Measurements from ENCODE around the gene C6orf47.
"Not testable (repeated sequence)": the region's sequence is repeated elsewhere in the genome, so short reads cannot be mapped to it uniquely, and the experiment has no call there.

The C6orf47 gene, protein sequence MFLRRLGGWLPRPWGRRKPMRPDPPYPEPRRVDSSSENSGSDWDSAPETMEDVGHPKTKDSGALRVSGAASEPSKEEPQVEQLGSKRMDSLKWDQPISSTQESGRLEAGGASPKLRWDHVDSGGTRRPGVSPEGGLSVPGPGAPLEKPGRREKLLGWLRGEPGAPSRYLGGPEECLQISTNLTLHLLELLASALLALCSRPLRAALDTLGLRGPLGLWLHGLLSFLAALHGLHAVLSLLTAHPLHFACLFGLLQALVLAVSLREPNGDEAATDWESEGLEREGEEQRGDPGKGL

DNA sequence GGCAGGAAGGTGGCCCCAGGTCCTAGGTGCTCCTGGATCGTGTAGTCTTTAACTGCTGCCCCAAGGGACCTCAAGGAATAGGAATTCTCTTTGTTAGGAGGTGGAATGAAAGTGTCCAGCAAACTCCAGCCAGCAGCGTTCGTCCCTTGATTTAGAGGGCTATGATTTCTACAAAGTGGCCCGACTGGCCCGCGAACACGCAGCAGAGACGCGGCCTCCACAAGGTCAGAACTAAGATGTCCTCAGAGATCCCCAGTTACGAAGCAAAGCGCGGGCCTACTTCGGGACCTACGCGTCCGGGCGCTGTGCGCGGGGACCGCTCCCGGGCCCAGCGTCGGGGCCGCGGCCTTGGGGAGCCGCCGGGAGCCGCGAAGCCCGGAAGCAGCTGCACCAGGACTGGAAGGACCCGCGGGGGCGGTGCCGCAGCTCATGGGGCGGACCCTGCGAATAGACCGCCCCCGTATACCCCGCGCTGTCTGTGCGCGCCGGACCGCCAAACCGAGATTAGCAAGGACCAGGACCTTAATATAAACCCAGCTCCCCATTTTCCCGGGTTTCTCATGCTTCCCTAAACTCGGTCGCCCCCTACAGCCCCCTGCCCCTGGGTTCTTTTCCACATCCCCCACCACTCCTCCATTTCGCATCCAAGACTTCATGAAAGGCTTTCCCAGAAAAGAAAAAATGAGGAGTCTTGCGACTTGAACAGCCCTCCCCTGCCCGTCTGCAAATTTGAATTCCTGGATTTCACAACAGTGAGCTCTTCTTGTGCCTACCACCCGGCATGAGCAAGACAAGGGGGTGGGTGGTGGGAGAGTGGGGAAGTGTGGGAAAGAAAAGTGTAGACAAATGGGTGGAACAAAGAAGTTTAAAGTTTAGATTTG, at the start of gene C6orf47:
Gene C6orf47, minus strand, starts transcription at position 398 of the 881 bp plus-strand sequence. CDS start 831 bp downstream, outside the sequence.
- no peak for DNase-seq (ENCODE audit: low read depth)

DNA sequence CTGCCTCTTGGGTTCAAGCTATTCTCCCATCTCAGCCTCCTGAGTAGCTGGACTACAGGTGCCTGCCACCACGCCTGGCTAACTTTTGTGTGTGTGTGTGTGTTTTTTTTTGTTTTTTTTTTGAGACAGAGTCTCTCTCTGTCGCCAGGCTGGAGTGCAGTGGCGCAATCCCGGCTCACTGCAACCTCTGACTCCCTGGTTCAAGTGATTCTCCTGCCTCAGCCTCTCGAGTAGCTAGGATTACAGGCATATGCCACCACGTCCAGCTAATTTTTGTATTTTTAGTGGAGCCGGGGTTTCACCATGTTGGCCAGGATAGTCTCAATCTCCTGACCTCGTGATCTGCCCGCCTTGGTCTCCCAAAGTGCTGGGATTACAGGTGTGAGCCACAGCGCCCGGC, 48.6 kb upstream of the C6orf47 start:
- DNase-seq (ENCODE audit: low read depth) = not testable (repeated sequence)

DNA sequence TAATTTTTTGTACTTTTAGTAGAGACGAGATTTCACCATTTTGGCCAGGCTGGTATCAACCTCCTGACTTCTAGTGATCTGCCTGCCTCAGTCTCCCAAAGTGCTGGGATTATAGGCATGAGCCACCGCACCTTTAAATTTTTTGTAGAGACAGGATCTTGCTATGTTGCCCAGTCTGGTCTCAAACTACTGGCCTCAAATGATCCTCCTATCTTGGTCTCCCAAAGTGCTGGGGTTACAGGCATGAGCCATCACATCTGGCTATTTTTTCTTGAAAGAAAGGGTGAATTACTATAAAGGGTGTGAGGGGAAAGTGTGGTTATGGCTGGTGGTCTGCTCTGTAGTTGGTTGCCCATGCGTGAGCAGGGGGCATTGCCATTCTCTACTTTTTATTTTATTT, 47.6 kb upstream of the C6orf47 start:
- DNase-seq (ENCODE audit: low read depth) = no peak

DNA sequence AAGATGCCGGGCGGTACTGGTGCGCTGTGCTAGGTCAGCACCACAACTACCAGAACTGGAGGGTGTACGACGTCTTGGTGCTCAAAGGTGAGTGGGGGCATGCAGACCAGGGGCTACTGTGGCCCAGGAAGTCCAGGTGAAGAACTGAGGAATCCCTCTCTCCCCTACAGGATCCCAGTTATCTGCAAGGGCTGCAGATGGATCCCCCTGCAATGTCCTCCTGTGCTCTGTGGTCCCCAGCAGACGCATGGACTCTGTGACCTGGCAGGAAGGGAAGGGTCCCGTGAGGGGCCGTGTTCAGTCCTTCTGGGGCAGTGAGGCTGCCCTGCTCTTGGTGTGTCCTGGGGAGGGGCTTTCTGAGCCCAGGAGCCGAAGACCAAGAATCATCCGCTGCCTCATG, 47.1 kb upstream of the C6orf47 start:
- DNase-seq (ENCODE audit: low read depth) = no peak

DNA sequence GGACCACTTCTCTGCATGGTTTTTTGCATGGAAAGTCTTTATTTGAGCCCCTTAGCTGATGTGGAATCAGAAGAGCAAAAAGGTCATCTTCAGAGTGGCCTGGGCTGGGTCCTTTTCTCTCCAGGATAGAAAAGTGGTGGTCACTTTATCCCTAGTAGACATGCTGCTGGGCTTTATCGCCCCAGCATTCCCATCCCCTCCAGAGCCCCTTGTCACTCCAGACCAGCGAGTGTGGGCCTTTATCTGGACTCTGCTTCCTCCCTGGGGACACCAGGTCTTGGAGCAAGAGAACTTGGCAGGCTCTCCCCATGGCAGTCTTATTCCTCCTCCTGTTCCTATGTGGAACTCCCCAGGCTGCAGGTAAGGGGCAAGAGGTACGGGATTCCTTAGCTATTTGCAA, 46.0 kb upstream of the C6orf47 start, which contains the start of gene LY6G6F:
Gene LY6G6F, plus strand, starts transcription at position 268 of the 400 bp plus-strand sequence. Its CDS starts 41 bp downstream, at position 309.
- DNase-seq (ENCODE audit: low read depth) = no peak

DNA sequence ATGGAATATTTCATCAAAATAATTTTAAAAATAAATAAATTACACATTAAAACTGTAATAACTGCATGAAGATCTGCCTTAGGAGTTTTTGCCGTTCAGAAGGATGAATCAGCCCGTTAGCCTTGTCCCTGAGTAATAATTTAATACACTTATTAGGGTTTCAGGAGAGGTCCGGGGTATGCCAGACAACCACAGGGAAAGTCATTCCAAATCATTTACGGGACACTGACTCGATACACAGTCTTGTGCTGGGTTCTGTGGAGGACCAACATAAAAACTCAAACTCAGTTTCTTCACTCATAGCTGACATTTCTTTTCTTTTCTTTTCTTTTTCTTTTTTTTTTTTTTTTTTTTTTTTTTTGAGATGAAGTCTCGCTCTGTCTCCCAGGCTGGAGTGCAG, 45.4 kb upstream of the C6orf47 start:
- DNase-seq (ENCODE audit: low read depth) = no peak

DNA sequence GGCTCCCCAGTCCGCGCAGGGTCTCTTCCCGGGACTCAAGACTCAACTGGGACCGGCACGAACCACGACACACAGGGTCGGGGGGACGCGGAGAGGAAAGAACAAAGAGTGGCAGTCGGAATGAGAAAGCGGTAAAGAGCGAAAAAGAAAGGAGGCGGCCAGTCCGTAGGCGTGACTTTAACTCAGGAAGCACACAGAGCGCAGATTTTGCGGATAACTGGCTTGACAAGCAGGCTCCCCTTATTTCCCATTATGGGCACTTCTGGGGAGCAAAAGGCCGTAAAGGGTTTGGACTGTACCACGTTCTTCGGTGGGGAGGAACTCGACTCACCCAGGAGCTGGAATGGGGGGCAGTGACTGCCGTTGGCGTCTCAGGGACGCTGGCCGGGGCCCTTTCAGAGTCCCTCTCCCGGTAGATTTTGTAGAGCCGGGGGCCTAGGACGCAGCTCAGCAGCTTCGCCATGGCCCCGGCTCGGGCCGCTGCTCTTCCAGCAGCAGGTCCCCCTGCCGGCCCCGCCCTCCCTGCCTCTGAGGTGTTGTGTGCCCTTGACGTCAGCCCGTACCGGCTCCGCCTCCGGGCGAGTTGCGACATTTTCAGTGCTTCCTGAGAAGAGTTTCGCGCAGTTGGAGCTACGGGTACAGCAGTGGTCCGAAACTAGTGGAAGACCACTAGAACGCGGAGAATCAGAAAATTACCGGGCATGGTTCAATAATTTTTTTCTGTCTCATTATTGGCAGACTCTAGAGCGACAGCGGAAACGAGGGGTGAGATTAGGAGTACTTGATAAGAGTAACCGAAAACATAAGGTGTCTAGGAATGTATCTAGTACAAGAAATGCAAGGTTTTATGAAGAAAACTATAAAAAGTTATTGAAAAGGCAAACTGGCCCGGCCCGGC, 42.5 kb upstream of the C6orf47 start, which contains the start of gene ABHD16A:
Gene ABHD16A, minus strand, starts transcription at position 506 of the 898 bp plus-strand sequence. Its CDS starts 43 bp downstream, at position 463.
- DNase-seq (ENCODE audit: low read depth) = peak; percentile 87

DNA sequence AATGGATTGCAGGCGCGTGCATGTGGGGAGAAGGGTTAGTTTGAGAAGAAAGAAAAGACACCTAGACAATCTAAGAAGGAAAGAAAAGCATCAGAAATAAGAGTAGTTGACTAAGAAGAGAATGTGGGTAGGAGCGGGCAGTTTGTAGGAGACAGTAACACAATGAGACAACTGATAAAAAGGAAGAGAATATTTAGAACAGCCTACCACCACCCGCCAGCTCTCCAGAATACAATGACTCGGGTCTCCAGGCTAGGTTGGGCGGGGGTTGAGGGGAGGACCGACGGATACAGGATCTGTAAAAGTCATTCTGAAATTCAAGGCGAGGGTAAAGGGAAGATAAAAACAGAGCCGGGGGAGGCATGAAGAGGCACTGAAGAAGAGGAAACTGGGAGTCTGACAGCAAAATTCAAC, 41.8 kb upstream of the C6orf47 start:
- DNase-seq (ENCODE audit: low read depth) = no peak

DNA sequence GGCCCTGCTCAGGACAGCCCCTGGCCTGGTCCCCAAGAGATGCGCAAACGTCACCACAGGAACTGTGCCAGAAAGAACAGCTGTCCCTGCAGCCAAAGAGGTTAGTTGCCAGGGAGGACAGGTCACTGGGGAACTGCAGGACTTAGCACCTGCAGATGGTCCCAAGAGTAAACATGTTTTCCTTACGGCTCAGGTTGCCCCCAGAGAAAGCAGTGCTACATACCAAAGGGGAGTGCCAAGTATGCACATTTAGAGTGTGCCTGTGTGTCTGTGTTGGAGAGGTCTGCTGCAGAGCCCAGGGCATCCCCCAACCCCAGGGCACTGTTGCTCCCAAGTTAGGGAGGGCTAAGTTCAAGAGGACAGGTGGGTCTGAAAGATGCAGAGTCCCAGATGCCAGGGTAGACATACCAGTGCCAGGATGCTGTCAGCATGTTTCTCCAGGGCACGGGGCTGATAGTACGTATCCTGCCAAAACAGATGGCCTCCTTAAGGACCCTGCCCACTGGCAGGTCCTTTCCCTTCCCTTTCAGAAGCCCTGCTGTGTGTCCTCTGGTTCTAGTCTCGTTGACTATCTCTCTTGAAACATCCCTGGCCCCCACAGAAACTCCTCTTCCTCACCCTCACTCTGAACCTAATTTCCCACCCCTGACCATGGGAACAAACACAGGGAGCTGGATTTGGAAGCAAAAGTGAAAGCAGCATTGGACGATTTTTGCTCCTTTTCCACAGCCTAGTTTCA, 41.3 kb upstream of the C6orf47 start:
- no peak for DNase-seq (ENCODE audit: low read depth)

DNA sequence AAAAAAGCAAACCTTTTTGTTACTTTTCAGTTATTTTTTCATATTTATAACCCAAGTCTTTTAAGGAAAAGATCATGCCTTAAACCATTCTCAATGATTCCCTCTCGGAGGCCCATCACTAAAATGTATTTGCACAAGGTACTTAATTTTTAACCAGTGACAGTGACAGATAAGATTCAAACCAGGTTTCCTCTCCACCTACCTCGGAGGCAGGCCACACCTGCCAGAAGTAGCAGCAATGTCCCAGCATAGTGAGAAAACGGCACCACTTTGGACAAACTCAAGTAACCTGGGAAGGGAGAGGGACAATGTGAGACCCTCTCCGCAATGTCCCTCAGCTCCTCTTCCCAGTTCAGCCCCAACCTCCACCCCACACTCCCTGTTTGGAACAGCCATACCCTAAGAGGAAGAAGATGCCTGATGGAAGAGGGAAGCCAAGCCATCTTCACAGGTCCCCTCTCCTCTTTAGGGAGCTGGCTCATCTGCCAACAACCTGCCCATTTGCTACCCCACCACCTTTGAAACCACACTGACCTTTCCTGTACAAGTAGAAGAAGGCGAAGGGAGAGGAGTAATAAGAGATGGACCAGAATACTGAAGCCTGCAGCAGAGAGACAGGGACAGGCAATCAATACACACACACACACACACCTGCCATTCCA, 40.3 kb upstream of the C6orf47 start:
- no peak for DNase-seq (ENCODE audit: low read depth)

DNA sequence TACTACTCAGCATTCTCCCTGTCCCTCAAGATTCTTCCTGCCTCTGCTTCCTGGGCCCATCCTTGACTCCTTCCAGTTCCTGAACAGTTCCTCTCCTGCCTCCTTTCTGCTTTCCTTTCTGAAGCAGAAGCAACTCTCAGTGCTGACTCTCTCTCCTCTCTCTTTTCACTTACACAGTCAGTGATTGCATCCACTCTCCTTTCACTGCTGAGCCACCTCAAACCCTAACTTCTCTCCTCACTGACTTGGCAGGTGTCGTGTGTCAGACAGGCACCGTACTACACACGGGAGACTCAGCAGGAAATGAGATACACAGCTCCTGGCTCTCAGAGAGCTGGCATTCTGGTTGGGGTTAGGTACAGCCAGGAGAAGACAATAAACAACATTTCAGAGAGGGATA, 37.0 kb upstream of the C6orf47 start:
- no peak for DNase-seq (ENCODE audit: low read depth)

DNA sequence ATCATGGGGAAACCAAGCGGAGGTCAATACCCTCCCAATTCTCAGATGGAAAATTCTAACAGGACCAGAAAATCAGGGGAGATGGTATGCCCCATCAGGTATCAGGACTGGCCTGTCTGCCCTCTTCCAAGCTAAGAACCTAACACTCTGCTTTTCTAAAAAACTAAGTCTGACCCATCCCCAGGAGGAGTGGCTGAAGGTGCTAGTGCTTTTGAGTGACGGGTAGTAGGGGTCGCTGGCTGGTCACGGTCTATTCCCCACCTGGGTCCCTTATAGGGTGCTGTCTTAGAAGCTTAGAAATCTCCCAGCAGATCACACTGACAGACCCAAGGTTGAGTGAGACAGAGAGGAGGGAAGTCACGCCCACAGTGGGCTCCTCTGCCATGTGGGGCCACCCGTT, 33.0 kb upstream of the C6orf47 start:
- no peak for DNase-seq (ENCODE audit: low read depth)

DNA sequence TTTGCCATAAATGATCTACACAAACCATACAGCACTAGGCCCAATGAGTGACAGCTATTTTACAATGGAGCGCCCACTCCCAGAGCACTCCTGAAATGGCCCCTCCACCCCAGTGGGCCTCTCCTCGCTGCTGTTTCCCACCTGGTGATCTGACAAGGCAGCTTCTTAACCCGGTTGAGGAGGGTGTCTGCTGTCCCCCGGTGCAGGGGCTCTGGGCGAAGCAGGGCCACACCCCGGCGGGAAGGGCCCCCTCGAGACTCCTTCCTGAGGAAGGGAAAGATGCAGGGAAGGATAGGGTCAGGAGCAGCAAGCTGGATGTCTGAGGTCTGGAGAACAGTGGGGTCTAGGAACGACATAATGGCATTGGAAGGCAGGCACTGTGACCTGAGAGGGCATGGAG, 32.3 kb upstream of the C6orf47 start:
- DNase-seq (ENCODE audit: low read depth) = no peak

DNA sequence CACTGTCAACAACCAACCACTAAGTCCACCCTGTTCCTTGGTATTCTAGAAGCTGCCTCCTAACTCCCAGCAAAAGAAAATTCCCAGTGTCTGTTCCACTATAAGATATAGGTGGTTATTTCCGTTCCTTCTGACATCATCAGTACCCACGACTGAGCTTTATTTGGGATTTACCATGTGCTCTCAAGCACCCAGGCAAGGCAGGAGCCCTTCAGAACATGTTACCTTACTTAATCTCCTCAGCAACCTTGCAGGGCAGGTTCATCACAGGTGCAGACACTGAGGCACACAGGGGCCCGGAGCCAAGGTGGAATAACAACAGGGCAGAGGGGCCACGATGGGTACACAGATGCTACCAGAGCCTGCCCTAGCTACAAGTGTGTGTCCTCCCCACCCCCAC, 31.8 kb upstream of the C6orf47 start:
- DNase-seq (ENCODE audit: low read depth) = no peak

DNA sequence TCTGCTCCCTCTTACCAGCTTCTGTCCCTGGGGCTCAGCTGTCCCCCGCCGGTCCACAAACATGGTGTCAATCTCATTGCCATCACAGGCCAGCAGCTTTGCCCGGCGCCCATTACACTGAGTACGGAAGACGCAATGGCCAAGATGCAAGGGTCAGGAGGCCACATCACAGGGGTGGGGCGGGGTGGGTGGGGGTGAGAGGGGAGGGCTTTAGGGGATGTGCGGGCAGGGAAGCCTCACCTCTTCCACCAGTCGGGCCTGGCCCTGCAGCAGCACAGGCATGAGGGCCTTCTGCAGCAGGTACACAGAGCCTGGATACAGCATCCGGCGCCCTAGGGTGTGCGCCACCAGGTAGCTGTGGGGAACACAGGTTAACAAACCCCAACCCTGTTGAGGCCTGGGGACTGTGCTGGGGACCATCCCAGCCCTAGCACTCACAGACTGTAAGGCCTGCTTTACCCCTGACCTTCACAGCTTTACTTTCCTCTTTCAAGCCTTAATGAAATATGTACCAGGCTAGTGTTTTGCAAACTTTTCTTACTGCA, 31.1 kb upstream of the C6orf47 start:
- DNase-seq (ENCODE audit: low read depth) = no peak

DNA sequence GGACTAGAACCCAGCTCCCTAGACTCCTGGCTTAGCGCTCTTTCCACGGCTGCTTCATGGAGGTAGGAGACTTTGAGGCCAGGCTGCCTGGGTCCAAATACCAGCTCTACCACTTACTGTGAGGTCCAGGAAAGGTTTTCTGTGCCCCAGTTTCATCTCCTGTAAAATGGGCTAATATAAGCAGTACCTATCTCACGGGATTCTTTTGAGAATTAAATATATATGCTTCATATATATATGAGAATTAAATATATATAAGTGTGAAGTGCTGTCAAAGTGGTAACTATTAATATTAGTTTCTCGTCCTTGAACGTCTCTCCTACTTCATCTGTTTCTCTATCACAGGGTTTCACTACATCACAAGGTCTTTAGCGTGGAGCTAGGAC, 30.5 kb upstream of the C6orf47 start:
- DNase-seq (ENCODE audit: low read depth) = no peak

DNA sequence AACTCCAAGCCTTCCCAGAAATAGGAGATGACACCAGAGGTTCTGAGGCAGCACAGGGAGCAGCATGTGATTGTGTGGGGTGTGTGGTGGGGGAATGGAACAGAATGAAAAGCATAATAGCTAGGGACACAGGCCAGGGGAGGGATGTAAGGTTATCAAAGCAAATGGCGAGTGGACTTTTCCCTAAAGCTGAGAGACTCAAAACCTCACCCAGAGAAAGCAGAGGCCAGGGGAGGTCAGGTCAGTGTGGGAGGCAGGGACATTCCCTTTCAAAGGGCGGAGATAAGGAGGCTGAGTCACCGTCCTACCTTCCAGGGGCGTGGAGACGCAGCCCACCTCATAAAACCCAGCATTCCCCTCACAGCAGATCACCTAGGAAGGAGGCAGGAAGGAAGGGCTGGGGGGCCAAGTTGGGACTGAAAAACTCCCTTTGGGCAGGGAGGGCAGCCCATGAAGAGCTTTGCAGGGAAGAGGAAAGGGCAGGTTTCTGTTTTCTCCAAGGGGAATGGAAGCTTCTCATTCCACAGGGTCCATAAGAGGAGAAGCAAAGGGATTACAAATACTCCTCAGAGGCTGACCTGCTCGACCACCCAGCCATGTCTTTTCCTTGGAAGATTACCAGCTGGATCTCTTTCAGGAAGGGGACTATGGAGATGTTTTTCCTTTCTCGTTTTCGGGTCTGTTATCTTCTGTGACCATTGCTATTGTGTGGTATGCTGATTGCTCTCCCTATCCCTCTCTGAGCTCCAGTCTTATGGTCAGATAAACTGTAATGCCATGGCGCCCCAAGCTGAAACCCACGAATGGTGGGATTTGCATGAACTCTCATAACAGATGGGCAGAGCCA, 29.9 kb upstream of the C6orf47 start:
- no peak for DNase-seq (ENCODE audit: low read depth)

DNA sequence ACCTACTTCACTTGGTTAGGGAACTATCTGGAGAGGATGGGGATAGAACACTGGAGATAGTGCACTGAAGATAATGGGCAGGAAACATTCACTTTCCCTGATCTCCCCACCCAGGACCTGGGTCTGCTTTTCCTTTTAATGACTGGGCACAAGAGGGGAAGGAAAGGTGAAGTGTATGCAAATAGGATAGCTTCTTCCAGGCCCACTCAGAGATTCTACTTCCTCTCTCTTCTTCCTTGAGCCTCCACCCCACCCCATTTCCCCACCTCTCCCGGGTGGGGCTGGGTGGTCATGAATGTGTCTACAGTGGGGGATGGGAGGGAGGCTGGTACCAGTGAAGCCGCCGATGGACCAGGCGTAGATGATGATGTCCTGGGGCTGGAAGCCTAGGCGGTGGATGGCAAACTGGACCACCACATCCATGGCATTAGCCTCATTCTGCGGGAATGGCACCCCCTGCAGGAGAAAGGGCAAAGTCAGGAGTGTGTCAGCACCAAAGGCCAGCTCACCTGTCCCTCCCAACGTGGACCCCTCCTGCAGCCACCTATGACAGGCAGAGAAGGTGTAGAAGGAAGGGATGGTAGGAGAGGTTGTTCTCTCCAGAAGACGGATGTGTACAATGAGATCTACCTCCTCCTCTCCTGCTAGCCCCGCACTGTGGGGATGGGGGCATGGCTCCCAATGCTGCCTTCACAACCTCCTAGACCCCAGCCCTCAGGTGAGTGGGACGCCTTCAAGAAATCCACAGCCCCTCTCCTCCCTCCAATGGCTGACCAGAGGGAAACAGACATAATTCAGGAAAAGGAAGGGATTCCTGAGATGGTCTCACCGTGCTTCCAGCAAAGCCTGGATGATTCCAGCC, 28.9 kb upstream of the C6orf47 start:
- DNase-seq (ENCODE audit: low read depth) = no peak
